HEK293T (cell line): Measurements from ENCODE around the gene SLC43A1.

ENCODE experiments used
- FOXA1 ChIP-seq: fragments of 450-650 bp; IDR thresholded peaks from 2 replicates; pipeline ENCODE4 v1.6.1; 2016; ENCODE audit warnings: mild to moderate bottlenecking
- SUZ12 ChIP-seq: fragments of 450-650 bp; IDR thresholded peaks from 2 replicates; pipeline ENCODE4 v1.6.1; 2016; ENCODE audit warnings: mild to moderate bottlenecking

GRCh38 chr11:57469268-57469667, 46.2 kb downstream of the SLC43A1 start:
- TF ChIP-seq FOXA1 (no peak), SUZ12 (no peak)
